Psoas muscle (tissue), 8 donors: ENCODE measurements around the gene SLC22A7. TPM values are rescaled to one million over a fixed set of nuclear protein-coding genes. Genes with fewer than 3 reads are reported as not detected.
"Not testable (repeated sequence)": the region's sequence is repeated elsewhere in the genome, so short reads cannot be mapped to it uniquely, and the experiment has no call there.

Experiments used
- ATAC-seq, 4 donors: fragments of 200-7000 bp; cut with Tn5 transposase; one replicate each; pipeline ENCODE4 v1.9.1; 2020; ENCODE audit warnings: moderate library complexity in 3 of 4, mild to moderate bottlenecking in 2 of 4
- DNase-seq, 2 donors: peaks; one replicate each; pipeline ENCODE4 v3.0.0-alpha.2; 2020
- H3K27ac ChIP-seq: fragments of 200-600 bp; one replicate; pipeline ENCODE4 v1.8.0; 2022
- H3K27me3 ChIP-seq, 3 donors: fragments of 200-600 bp in 1 of 3; one replicate each; pipeline versions ENCODE4 v1.6.1 to v1.8.0; 2013 to 2022; ENCODE audit warnings: low read length in 2 of 3, mild to moderate bottlenecking in 2 of 3, moderate library complexity in 1 of 3; ENCODE audit not compliant: insufficient read depth in 3 of 3
- H3K36me3 ChIP-seq, 2 donors: fragments of 200-600 bp in 1 of 2; one replicate each; pipeline versions ENCODE4 v1.6.1 to v1.8.0; 2013 to 2022; ENCODE audit warnings: low read depth in 1 of 2, mild to moderate bottlenecking in 1 of 2, moderate library complexity in 1 of 2; ENCODE audit not compliant: insufficient read depth in 1 of 2
- H3K4me1 ChIP-seq: fragments of 200-600 bp; one replicate; pipeline ENCODE4 v1.8.0; 2022
- H3K4me3 ChIP-seq: fragments of 200-600 bp; one replicate; pipeline ENCODE4 v1.8.0; 2022; ENCODE audit warnings: mild to moderate bottlenecking
- H3K9me3 ChIP-seq: fragments of 200-600 bp; one replicate; pipeline ENCODE4 v1.8.0; 2022
- CTCF ChIP-seq: fragments of 200-600 bp; IDR thresholded peaks from one replicate; pipeline ENCODE4 v1.8.0; 2022; ENCODE audit warnings: antibody characterized with exemption
- WGBS, 3 donors: extraction: QIAGEN DNeasy Blood & Tissue Kit; methylation state at CpG; one replicate each; pipeline versions ENCODE4 v1.1.6 to v1.1.7; 2013; 5-methylcytosine and 5-hydroxymethylcytosine counted together
- intact Hi-C, 2 donors: fragments of 100-400 bp; cut with DNase I; formaldehyde crosslinking; loops; one replicate each; pipeline versions ENCODE4 v1.11.0 to v1.14.2; 2022
- polyA plus RNA-seq, 3 donors: library from polyadenylated mRNA; stranded (reverse); fragments of 200-250 nt; gene quantifications; one replicate each; pipeline ENCODE4 v1.2.3, GENCODE V29; 2013
- total RNA-seq, 4 donors: library from RNA; stranded (reverse); fragmentation: NEBNext Ultra II Directional in 2 of 4; extraction: Animal tissue kit (Norgen Biotek cat#: 25700) in 2 of 4; gene quantifications; one replicate each; pipeline versions ENCODE4 v1.2.1 to v1.2.4, GENCODE V29; 2021 to 2023
- donor health status: healthy with polysubstance abuse.
- donor health status: DM: no; HTN: no; CAD: no; lungs with moderate emphysema.
- donor health status: Bipolar disorder and iron deficiency.
- donor health status: healthy.
- donor health status: DM: yes; HTN: yes; CAD: no.
- donor health status: DM: no; HTN: no; CAD: no.
- donor health status: DM: no; HTN: no; CAD: no.
- donor health status: DM: yes; HTN: yes; CAD: no.

The SLC22A7 gene
- total and polyA plus RNA-seq, 7 donors: not detected

- Histone ChIP-seq H3K4me1 (peaks cover 4% of the 10 kb centered on the region), H3K9me3 (no peaks in the 10 kb centered on the region), H3K27ac (no peak overlapping the region), H3K27me3 (no peaks in the 10 kb centered on the region), H3K4me3 (no peak overlapping the region), H3K36me3 (peaks cover 12 to 82% of the 10 kb centered on the region in 2 donors)
- intact Hi-C loops: loop anchor here in 1 of 2 donors (10.0 kb wide), 1 partner anchor 434 kb away; no protein-coding TSS in a partner anchor
- WGBS, 3 donors: 92 to 97% (median 96%) methylated on average over 4 of the region's 4 CpGs
- DNase-seq (no peak), ATAC-seq (no peak)
- TF ChIP-seq CTCF: no peak
Measured at GRCh38 chr6:43339168-43339567, 41.1 kb downstream of the SLC22A7 start.

GRCh38 chr6:43346243-43346642 is 48.2 kb downstream of the SLC22A7 start:
- peaks cover 14 to 99% of the 10 kb centered on the region in 2 donors for H3K36me3 ChIP-seq
- DNase-seq, H3K4me3 ChIP-seq, H3K9me3 ChIP-seq, ATAC-seq, H3K4me1 ChIP-seq, H3K27me3 ChIP-seq, intact Hi-C loops, H3K27ac ChIP-seq: not testable (repeated sequence)
- WGBS, 3 donors: 96 to 98% (median 97%) methylated on average over 11 of the region's 11 CpGs

DNA sequence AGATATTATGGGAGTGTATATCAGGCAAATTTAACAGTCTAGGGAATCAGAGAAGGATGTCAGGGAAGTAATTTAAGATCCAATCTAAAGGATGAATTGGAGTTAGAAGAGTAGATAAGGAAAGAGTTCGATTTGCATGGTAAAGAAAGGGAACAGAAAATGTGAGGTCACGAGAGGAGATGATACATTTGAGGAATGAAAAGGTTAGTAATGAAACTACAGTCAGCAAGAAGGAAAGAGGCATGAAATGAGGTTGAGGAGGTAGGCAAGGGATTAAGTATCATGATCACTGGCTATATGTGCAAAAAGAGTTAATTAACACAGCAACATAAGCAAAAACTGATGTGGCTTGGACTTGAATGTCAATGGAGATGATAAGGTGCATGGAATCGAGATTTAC is 49.0 kb downstream of the SLC22A7 start:
- TF ChIP-seq CTCF: no peak
- Histone ChIP-seq H3K9me3 (no peaks in the 10 kb centered on the region), H3K4me1 (no peaks in the 10 kb centered on the region), H3K4me3 (no peak overlapping the region), H3K36me3 (peaks cover 14 to 97% of the 10 kb centered on the region in 2 donors), H3K27ac (no peak overlapping the region), H3K27me3 (no peaks in the 10 kb centered on the region)
- DNase-seq (no peak), ATAC-seq (no peak)
- WGBS, 3 donors: 88 to 90% (median 89%) methylated on average over 3 of the region's 3 CpGs
- intact Hi-C loops: no loop called here

- no peak for TF ChIP-seq CTCF
- Histone ChIP-seq H3K27ac (no peak overlapping the region), H3K9me3 (no peaks in the 10 kb centered on the region), H3K27me3 (no peaks in the 10 kb centered on the region), H3K4me1 (no peaks in the 10 kb centered on the region), H3K4me3 (no peak overlapping the region), H3K36me3 (peaks cover 14 to 96% of the 10 kb centered on the region in 2 donors)
- 86 to 94% (median 86%) methylated on average over 3 of the region's 3 CpGs for WGBS, 3 donors
- ATAC-seq (no peak), DNase-seq (no peak)
- intact Hi-C loops: no loop called here
Measured at GRCh38 chr6:43347444-43347843, 49.4 kb downstream of the SLC22A7 start.

DNA sequence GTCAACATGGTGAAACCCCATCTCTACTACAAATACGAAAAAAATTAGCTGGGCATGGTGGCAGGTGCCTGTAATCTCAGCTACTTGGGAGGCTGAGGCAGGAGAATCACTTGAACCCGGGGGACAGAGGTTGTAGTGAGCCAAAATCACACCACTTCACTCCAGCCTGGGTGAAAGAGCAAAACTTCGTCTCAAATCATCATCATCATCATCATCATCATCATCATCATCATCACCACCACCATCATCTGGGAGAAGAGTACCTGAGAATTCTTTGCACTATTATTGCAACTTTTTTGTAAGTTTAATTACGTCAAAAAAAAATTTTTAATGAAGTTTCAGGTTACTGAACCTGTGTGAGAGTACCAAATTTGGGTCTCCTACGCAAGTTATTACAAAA is 53.9 kb downstream of the SLC22A7 start:
- WGBS, 3 donors: 94 to 95% (median 94%) methylated on average over 5 of the region's 5 CpGs
- DNase-seq, H3K27ac ChIP-seq, ATAC-seq, H3K9me3 ChIP-seq, H3K27me3 ChIP-seq, H3K4me3 ChIP-seq, intact Hi-C loops, H3K4me1 ChIP-seq: not testable (repeated sequence)
- H3K36me3 ChIP-seq: peaks cover 14 to 94% of the 10 kb centered on the region in 2 donors

Other genes starting within 250 kb of the SLC22A7 start
- gene CUL7, start 244.4 kb upstream of the SLC22A7 start, total RNA-seq: 10 to 100 TPM in 3 of 4 donors, 1 to 10 TPM in 1; 9.3 to 23.4 (median 20.1) TPM
- 10 to 100 TPM in 1 of 3 donors, 1 to 10 TPM in 2; 6.0 to 11.5 (median 6.5) TPM for gene CUL7, start 244.4 kb upstream of the SLC22A7 start, polyA plus RNA-seq
- 100 to 1,000 TPM in 1 of 4 donors, 10 to 100 TPM in 3; 61.3 to 138 (median 94.5) TPM for gene MRPL2, start 238.8 kb upstream of the SLC22A7 start, total RNA-seq
- 100 to 1,000 TPM in 1 of 3 donors, 10 to 100 TPM in 2; 91.1 to 139 (median 91.2) TPM for gene MRPL2, start 238.8 kb upstream of the SLC22A7 start, polyA plus RNA-seq
- 10 to 100 TPM; 13.0 to 20.9 (median 15.0) TPM for gene KLC4, start 238.6 kb upstream of the SLC22A7 start, total RNA-seq
- 10 to 100 TPM; 12.2 to 17.2 (median 13.2) TPM for gene KLC4, start 238.6 kb upstream of the SLC22A7 start, polyA plus RNA-seq
- gene PTK7, start 221.9 kb upstream of the SLC22A7 start, total RNA-seq: 1 to 10 TPM in 2 of 4 donors, under 1 TPM in 2; 0.61 to 1.6 (median 1.1) TPM
- gene PTK7, start 221.9 kb upstream of the SLC22A7 start, polyA plus RNA-seq: under 1 TPM; 0.17 to 0.90 (median 0.23) TPM
- gene SRF, start 127.0 kb upstream of the SLC22A7 start, total RNA-seq: 10 to 100 TPM; 36.4 to 46.6 (median 40.1) TPM
- gene SRF, start 127.0 kb upstream of the SLC22A7 start, polyA plus RNA-seq: 10 to 100 TPM; 26.3 to 57.7 (median 34.7) TPM
- gene CUL9, start 116.1 kb upstream of the SLC22A7 start, total RNA-seq: 10 to 100 TPM in 2 of 4 donors, 1 to 10 TPM in 2; 6.5 to 10.9 (median 9.6) TPM
- 10 to 100 TPM in 2 of 3 donors, 1 to 10 TPM in 1; 6.3 to 10.8 (median 10.7) TPM for gene CUL9, start 116.1 kb upstream of the SLC22A7 start, polyA plus RNA-seq
- gene DNPH1, start 68.8 kb upstream of the SLC22A7 start, total RNA-seq: 10 to 100 TPM; 20.7 to 61.9 (median 37.2) TPM
- 10 to 100 TPM; 52.5 to 83.6 (median 55.9) TPM for gene DNPH1, start 68.8 kb upstream of the SLC22A7 start, polyA plus RNA-seq
- gene TTBK1, start 54.8 kb upstream of the SLC22A7 start, total RNA-seq: not detected
- gene TTBK1, start 54.8 kb upstream of the SLC22A7 start, polyA plus RNA-seq: under 1 TPM in 2 of 3 donors, not detected in 1; 0.01 to 0.03 TPM
- gene CRIP3, start 10.6 kb downstream of the SLC22A7 start, total RNA-seq: under 1 TPM in 1 of 4 donors, not detected in 3; 0.47 TPM
- gene CRIP3, start 10.6 kb downstream of the SLC22A7 start, polyA plus RNA-seq: under 1 TPM; 0.05 to 0.15 (median 0.09) TPM
- gene ZNF318, start 71.4 kb downstream of the SLC22A7 start, total RNA-seq: 10 to 100 TPM in 1 of 4 donors, 1 to 10 TPM in 3; 7.7 to 14.3 (median 9.5) TPM
- 10 to 100 TPM in 1 of 3 donors, 1 to 10 TPM in 2; 3.4 to 12.4 (median 4.5) TPM for gene ZNF318, start 71.4 kb downstream of the SLC22A7 start, polyA plus RNA-seq
- gene ABCC10, start 129.3 kb downstream of the SLC22A7 start, total RNA-seq: 10 to 100 TPM in 2 of 4 donors, 1 to 10 TPM in 2; 7.8 to 11.0 (median 9.9) TPM
- 1 to 10 TPM; 8.9 to 9.9 (median 8.9) TPM for gene ABCC10, start 129.3 kb downstream of the SLC22A7 start, polyA plus RNA-seq
- gene DLK2, start 157.3 kb downstream of the SLC22A7 start, total RNA-seq: under 1 TPM in 1 of 4 donors, not detected in 3; 0.56 TPM
- under 1 TPM; 0.04 to 0.90 (median 0.10) TPM for gene DLK2, start 157.3 kb downstream of the SLC22A7 start, polyA plus RNA-seq
- 10 to 100 TPM; 31.4 to 39.9 (median 36.3) TPM for gene TJAP1, start 179.3 kb downstream of the SLC22A7 start, total RNA-seq
- 10 to 100 TPM; 18.0 to 35.2 (median 20.8) TPM for gene TJAP1, start 179.3 kb downstream of the SLC22A7 start, polyA plus RNA-seq
- under 1 TPM in 1 of 4 donors, not detected in 3; 0.20 TPM for gene LRRC73, start 212.1 kb downstream of the SLC22A7 start, total RNA-seq
- under 1 TPM; 0.10 to 0.29 (median 0.26) TPM for gene LRRC73, start 212.1 kb downstream of the SLC22A7 start, polyA plus RNA-seq
- 10 to 100 TPM; 57.9 to 71.4 (median 63.0) TPM for gene YIPF3, start 218.7 kb downstream of the SLC22A7 start, total RNA-seq
- 10 to 100 TPM; 57.7 to 91.5 (median 71.8) TPM for gene YIPF3, start 218.7 kb downstream of the SLC22A7 start, polyA plus RNA-seq
- gene POLR1C, start 218.8 kb downstream of the SLC22A7 start, total RNA-seq: 10 to 100 TPM; 17.5 to 27.8 (median 24.1) TPM
- 10 to 100 TPM; 23.4 to 64.5 (median 43.2) TPM for gene POLR1C, start 218.8 kb downstream of the SLC22A7 start, polyA plus RNA-seq